K562 (cell line): ENCODE results near the gene ADM5.

Experiments used
- ESRRA ChIP-seq: fragments of 450-650 bp; IDR thresholded peaks from 2 replicates; pipeline ENCODE4 v1.6.1; 2014; ENCODE audit warnings: low read depth, mild to moderate bottlenecking, moderate library complexity, borderline replicate concordance
- GABPA ChIP-seq: fragments of 200-800 bp; sonication (Bioruptor generic); conservative IDR thresholded peaks from 2 replicates; pipeline ENCODE4 v1.6.1; 2016; ENCODE audit warnings: low read depth, missing genetic modification characterization, missing compliant biosample characterization
- MAX ChIP-seq: sonication (generic); formaldehyde crosslinking; IDR thresholded peaks from 2 replicates; pipeline ENCODE4 v1.9.0; 2022; ENCODE audit warnings: mild to moderate bottlenecking, missing genetic modification reagents
- RAD21 ChIP-seq, 2 experiments: fragments of 250-450 bp in 1 of 2; fragments of 450-650 bp in 1 of 2; sonication (Bioruptor Pico) in 1 of 2; formaldehyde crosslinking in 1 of 2; IDR thresholded peaks in 1 of 2; conservative IDR thresholded peaks in 1 of 2; 2 replicates each; pipeline versions ENCODE4 v1.4.0 to v1.8.0; 2020 to 2022; ENCODE audit warnings: mild to moderate bottlenecking in 2 of 2, moderate library complexity in 1 of 2
- RERE ChIP-seq: sonication (generic); formaldehyde crosslinking; IDR thresholded peaks from 2 replicates; pipeline ENCODE4 v1.8.0; 2023; ENCODE audit warnings: missing genetic modification reagents, mild to moderate bottlenecking, borderline replicate concordance

GRCh38 chr19:49658566-49659442, 30.6 kb upstream of the ADM5 start:
- TF ChIP-seq GABPA (no peak), MAX (CRISPR knock-in tag) (no peak; the same call in 1 of the 2 replicates), RERE (CRISPR knock-in tag) (no peak), RAD21 (CRISPR knock-in tag; conservative IDR thresholded peaks at IDR 0.05 in 1 of 2, IDR thresholded peaks at IDR 0.05 in 1 of 2) (no peak), ESRRA (no peak)
